ENCODE results near the gene TM9SF4.

TM9SF4 gene

GRCh38 chr20:32109392-32110172, at the start of gene TM9SF4:
TSS of gene TM9SF4 (plus strand) at chr20:32109714. CDS start at chr20:32109741, 27 bp downstream.
- peak; percentile 83 to 90 for DNase-seq

GRCh38 chr20:32062776-32063170, 46.7 kb upstream of the TM9SF4 start:
- DNase-seq = no peak

DNA sequence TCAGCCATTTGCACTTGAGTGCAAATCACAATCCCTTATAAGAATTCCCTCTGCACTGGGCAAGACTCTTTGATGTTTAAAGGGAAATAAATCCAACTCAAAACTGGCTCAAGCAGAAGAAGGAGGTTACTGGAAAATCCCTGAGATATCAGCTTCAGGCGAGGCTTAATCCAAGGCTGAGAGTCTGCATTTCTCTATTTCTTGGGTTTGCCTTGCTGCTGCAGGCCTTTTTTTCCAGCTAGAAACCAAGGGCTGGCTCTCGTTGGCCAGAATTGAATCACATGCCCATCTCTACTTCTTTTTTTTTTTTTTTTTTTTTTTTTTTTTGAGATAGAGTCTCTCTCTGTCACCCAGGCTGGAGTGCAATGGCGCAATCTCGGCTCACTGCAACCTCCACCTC, 45.8 kb upstream of the TM9SF4 start:
- no peak for DNase-seq

DNA sequence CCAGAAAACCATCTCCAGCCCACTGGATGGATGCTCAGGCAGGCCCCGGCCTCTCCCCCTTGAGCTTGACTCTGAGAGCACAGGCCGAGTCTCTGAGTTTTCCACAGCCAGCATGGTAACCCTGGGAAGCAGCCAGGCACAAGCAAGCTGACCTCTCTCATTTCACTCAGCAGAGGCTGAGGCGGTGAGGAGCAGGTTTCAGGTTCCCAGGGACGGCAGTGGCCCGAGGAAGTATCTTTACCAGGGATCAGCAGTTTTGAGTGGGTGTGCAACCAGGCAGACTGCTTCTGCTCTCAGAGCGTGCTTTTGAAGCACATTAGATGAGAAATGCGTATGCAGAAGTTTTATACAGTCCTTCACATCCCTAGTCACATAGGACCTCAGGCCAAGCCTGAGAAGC, 44.8 kb upstream of the TM9SF4 start:
- no peak for DNase-seq

DNA sequence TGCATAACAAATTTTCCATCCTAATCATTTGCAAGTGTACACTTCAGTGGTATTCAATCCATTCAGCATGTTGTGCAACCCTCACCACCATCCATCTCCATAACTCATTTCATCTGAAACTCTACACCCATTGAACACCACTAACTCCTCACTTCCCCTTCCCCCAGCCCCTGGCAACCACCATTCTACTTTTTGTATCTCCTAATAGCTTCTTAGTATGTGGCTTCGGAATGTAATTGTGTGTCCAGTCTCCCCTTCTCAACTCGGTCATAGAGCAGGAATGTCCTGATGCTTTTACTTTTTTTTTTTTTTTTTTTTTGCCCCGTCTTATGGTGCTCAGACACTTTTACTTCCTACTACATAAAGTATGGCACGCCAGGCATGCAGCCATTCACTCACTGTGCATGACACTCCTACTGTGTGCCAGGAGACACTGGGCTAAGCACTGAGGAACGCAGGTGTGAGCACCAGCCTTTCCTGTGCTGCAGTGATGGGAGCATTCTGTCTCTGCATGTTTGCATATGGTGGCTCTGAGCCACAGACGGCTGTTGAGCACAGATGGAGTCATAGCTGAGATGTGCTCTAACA, 42.2 kb upstream of the TM9SF4 start:
- DNase-seq = no peak

GRCh38 chr20:32068174-32068573, 41.3 kb upstream of the TM9SF4 start:
- DNase-seq = no peak

DNA sequence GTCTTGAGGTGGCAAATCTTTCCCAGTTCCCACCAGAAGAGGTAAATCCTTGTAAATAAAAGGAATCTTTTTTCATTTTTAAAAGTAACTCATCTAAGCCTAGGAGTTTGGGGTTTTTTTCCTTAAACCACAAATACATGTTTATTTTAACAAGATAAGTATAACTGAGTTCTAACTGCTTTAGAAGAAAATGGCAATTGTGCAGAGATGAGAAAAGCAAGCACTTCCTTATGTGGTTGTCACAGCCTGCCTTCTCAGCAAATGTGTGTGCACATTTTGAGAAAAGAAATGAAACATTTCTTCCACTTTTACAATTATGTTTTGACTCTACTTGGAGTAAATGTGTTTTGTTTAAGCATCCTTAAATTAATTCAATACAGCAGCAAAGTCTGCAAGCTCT, 39.8 kb upstream of the TM9SF4 start:
- no peak for DNase-seq

DNA sequence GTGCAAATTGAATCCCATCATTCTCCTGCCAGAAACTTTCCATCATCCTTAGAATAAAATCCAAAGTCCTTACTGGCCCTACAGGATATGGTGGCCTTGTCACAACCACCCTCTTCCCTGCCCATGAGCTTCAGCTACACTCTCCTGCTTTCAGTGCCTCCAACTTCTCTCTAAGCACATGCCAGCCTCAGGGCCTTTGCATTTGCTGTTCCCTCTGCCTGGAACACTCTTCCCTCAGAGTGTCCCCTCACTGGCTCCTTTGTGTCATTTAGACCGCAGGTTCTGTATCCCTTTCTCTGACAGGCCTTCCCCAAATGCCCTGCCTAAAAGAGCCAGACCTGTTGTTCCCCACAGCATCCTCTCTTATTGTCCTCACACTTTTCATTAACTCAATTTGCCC, 39.2 kb upstream of the TM9SF4 start:
- no peak for DNase-seq

DNA sequence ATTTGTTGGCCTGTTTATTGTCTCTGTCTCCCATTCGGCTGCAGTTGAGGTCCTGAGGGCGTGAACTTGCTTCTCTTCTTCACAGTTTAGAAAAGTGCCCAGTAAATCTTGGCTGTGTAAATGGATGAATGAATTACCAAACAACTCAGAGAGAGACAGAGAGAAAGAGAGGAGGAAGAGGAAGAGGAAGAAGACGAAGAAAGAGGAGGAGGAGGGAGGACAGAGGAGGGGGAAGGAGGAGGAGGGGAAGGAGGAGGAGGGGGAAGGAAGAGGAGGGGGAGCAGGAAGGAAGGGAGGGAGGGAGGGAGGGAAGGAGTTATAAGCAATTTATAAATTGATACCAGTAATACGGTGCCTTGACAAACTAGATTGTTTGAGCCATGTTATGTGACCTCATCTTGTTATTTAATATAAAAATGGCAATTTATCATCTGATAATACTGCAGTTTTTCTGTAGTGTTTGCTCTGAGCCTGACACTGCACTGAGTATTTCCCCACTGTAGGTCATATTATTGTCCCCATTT, 38.8 kb upstream of the TM9SF4 start:
- no peak for DNase-seq

DNA sequence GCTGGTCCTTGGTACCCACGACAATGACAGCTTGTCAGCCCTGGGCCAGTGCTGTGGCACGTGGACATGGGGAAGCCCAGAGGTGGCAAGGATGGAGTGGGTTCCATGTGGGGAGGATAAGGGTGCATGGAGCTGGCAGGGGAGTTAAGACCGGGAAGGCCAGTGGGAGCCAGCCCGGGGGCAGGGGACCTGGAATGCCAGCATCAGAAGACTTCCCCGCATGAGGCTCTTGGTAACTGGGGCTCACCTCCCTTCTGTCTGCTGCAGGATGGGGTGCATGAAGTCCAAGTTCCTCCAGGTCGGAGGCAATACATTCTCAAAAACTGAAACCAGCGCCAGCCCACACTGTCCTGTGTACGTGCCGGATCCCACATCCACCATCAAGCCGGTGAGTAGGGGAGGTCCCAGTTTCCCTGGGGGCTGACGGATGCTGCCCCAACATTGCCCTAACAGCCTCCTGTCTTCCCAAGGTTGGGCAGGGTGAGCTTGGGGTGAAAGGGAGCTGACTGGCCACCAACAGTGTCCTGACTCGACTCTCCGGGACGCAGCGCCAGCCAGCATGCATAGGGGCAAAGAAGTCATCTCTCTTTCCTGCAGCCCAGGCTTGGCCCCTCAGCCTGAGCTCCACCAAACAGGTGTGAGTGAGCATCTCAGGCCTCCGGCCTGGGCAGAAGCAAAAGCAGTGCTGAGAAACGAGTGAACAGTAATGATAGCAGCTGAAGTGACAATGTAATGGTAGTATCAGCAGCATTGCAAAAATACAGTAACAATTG, 37.9 kb upstream of the TM9SF4 start:
- no peak for DNase-seq

GRCh38 chr20:32072168-32072750, 37.3 kb upstream of the TM9SF4 start:
- DNase-seq = no peak

DNA sequence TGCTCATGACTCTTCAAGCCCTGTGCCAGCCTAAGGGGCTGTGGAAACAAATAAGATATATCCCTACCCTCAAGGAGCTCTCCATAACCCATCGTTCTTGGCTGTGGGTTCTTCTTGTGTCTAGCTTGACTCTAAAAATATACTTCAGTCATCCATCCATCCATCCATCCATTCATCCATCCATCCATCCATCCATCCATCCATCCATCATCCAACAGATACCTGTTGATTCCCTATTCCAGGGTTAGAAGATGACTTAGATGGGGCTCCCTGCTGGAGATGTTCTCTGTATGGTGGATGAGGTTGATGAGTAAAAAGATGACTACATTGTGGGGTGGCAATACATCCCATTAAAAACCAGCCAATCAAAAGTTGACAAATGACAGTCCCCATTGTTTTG, 34.0 kb upstream of the TM9SF4 start:
- no peak for DNase-seq

DNA sequence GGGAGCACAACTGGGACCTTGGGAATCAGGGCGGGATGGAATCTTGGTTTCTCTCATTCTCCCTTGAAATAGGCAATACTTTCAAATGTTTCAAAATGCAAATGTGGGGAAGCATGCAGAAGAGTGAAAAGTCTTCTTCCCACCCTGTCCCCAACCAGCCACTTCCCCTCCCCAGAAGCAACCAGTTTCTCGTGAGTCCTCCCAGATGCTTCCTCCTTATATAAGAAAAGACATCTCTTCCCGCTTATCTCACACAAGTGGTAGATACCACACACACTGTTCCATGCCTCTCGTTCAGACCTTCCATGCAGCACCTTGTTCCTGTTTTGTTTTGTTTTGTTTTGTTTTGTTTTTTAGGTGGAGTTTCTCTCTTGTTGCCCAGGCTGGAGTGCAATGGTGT, 32.3 kb upstream of the TM9SF4 start:
- DNase-seq = no peak

- DNase-seq = no peak
These were observed 31.2 kb upstream of the TM9SF4 start for GRCh38 chr20:32078322-32078721.

DNA sequence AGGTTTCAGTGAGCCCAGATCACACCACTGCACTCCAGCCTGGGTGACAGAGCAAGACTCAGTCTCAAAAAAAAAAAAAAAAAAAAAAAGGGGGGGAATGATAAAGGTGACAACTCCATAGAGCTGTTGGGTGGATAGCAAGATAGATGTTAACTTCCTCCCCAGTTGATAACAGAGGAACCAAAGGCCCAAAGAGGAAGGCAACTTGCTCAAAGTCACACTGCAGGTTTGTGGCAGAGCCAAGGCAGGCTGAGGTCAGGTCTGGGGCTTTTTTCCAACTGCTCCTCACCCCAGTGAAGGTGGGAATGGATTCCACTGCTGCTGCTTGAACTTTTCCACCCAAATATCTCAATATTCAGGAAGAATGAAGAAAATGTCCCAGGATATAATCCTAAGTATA, 30.7 kb upstream of the TM9SF4 start:
- no peak for DNase-seq

GRCh38 chr20:32079655-32080109, 29.8 kb upstream of the TM9SF4 start:
- no peak for DNase-seq

GRCh38 chr20:32080783-32081182, 28.7 kb upstream of the TM9SF4 start:
- no peak for DNase-seq

- no peak for DNase-seq
These were observed 26.0 kb upstream of the TM9SF4 start for GRCh38 chr20:32083469-32083868.

DNA sequence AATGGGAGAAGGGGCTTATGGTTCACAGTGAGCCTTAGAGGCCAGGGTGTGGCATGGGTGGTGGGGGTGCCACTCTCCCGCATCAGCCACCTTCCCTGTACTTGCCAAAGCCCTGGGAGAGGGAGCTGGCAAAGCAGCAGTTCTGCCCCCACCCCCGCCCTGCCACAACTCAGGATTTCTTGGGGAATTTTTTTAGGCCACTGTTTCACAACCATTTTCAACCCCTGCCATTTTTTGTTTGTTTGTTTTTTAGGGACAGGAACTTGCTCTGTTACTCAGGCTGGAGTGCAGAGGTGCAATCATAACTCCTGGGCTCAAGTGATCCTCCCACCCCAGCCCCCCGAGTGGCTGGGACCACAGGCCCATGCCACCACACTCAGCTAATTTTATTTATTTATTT, 22.4 kb upstream of the TM9SF4 start:
- DNase-seq = no peak

- DNase-seq = no peak
These were observed 20.8 kb upstream of the TM9SF4 start for GRCh38 chr20:32088759-32089158.

DNA sequence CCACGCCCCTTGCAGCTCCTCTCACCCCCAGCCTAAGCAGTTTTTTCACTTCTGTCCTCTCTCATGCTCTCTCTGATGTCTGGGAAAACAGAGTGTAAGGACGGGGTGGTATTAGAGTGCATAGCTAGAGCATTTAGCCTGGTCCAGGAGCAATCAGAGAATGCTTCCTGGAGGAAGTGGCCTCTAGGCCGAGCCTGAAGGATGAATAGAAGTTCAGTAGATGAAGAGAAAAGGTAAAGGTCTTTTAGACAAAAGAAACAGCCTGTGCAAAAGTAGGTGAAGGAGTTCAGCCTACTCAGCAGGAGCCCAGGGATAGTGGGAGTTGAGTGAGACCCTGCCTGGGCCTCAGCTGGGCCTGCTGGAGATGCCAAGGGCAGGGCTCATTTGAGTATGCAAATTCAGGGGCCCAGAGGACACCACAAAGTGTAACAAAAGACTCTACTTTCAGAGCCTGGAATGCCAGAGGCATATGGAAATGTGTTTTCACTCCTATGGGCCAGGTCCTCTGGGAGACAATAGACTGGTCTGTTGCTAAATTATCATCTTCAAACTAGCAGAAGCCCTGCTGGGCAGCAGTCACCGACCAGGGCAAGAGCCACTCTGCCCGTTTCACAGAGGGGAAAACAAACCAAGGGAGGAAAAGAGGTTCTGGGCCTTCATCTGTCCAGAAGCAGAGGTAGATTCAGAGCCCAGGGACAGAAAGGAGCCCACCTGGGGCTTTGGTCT, 19.7 kb upstream of the TM9SF4 start:
- no peak for DNase-seq

DNA sequence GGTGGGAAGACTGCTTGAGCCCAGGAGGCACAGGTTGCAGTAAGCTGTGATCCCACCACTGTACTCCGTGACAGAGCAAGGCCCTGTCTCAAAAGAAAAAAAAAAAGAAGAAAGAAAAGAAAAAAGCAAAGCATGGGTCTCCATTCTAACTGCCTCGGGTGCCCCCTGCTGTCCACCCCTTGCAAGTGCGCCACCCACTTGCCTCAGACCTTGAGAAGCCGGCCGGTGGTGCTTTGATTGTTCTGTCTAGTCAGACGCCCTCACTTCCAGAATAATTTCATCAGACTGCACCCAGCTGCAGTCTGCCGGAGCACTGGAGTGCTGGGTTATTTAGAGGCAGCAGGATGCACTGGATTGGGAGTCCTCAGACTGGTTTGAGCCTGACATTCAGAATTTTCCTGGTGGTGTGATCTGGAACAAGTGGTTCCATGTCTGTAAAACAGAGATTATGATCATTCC, 17.6 kb upstream of the TM9SF4 start:
- peak; percentile 69 to 71 for DNase-seq

Measured in stimulated activated CD4-positive, alpha-beta T cell treated with anti-CD3 and anti-CD28 coated beads, Interleukin-4, amount 100 ng/mL, for 4 hours (primary cell).